Choroid plexus epithelial cell (primary cell): Measurements from ENCODE around the gene CTF1.

Experiments used
- DNase-seq: peaks from one replicate; pipeline ENCODE4 v3.0.0-alpha.2; 2010; ENCODE audit warnings: low read depth
- H3K4me3 ChIP-seq: 2 replicates; pipeline ENCODE4 v1.5.1; 2011; ENCODE audit warnings: low read depth, mild to moderate bottlenecking, control low read depth, low read length, moderate library complexity
- TF ChIP-seq, protein P1 (sequence below): conservative IDR thresholded peaks from 2 replicates; pipeline ENCODE4 v1.5.1; 2011; ENCODE audit warnings: low read depth, mild to moderate bottlenecking, control low read depth, inconsistent platforms, low read length, moderate library complexity

Gene CTF1

DNA sequence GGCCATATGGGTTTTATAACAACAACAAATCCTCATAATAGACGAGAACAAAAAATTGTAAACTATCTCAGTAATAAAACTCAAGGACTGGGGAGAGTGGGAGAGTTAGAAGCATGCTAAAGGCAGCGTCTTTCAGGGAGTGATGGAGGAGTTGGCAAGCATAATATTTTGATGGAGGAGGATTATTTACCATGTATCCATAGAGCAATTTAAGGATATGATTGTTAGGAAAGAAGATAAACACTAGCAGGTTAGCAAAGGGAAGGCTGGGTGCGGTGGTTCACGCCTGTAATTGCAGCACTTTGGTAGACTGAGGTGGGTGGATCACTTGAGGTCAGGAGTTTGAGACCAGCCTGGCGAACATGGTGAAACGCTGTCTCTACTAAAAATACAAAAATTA, 30.4 kb upstream of the CTF1 start:
- TF ChIP-seq, protein P1, sequence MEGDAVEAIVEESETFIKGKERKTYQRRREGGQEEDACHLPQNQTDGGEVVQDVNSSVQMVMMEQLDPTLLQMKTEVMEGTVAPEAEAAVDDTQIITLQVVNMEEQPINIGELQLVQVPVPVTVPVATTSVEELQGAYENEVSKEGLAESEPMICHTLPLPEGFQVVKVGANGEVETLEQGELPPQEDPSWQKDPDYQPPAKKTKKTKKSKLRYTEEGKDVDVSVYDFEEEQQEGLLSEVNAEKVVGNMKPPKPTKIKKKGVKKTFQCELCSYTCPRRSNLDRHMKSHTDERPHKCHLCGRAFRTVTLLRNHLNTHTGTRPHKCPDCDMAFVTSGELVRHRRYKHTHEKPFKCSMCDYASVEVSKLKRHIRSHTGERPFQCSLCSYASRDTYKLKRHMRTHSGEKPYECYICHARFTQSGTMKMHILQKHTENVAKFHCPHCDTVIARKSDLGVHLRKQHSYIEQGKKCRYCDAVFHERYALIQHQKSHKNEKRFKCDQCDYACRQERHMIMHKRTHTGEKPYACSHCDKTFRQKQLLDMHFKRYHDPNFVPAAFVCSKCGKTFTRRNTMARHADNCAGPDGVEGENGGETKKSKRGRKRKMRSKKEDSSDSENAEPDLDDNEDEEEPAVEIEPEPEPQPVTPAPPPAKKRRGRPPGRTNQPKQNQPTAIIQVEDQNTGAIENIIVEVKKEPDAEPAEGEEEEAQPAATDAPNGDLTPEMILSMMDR: no peak
- H3K4me3 ChIP-seq: no peak overlapping the region

GRCh38 chr16:30867747-30868146, 28.7 kb upstream of the CTF1 start:
- TF ChIP-seq, protein P1: peak; percentile 61
- H3K4me3 ChIP-seq: no peak overlapping the region
- peak; percentile 56 for DNase-seq

More for the DNA sequence above, 30.4 kb upstream of the CTF1 start:
- DNase-seq: no peak

DNA sequence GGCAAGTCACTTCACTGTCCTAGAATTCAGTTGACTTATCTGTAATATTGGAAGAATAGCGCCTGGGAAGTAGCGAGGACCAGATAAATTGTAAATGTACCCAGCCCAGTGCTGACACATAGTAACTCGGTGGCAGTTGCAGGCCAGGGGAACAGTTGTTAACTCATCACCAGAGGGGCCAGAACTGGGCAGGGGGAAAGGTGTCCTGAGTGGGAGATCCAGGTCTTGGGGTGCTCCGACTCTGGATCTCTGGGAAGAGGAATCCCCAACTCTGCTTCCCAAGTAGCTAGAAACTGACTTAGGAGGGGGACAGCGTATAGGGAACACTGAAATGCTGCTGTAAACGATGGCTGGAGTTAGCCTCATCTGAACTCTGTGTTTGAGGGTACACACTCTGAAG, 25.5 kb upstream of the CTF1 start:
- no peak for DNase-seq
- H3K4me3 ChIP-seq: no peak overlapping the region
- TF ChIP-seq, protein P1: no peak

- peak overlapping the region; percentile 88 for H3K4me3 ChIP-seq
- TF ChIP-seq, protein P1: no peak
- no peak for DNase-seq
Measured at GRCh38 chr16:30874244-30874820, 22.1 kb upstream of the CTF1 start.

- DNase-seq: peak; percentile 91
- TF ChIP-seq, protein P1: no peak
- peak overlapping the region; percentile 88 for H3K4me3 ChIP-seq
Measured at GRCh38 chr16:30874821-30875717, 21.3 kb upstream of the CTF1 start.

DNA sequence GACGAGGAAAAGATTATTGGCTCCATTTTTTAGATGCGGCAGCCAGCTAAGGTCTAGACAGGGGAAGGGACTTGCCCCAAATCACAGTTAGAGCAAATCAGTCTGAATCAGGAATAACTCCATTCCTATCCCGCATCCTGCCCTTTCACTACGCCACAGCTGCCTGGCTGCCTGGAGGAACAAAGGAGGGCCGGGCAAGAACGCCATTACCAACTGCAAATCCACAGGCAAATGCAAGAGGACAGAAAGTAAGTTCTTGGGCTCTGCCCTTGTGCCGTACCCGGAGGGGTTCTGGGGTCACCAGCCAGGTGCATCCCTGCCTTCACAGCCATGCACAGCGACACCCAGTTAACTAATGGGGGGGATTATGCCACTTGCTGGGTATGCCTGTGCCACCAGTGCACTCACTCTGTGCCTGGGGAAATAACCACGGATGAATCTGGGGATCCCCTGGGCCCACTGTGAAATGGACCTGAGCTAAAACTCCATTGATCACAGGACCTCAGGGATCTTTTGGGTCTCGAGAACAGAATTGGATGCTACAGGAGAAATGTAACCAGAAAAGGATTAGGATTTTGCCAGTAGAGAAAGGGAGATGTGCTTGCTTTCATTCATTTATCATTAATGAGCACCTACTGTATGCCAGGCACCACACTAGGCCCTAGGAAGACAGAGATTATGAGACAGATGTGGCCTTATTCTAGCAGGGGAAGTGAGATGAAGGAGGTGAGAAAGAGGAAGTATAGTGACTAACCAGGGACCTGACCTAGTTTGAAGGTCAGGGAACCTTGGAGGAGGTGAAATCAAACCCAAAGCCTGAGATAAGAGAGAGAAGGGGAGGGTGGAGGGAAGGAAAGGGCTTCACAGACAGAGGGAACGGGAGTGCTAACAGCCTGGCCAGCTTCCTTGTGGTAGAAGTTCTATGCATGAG, 20.3 kb upstream of the CTF1 start:
- peak; percentile 25 for DNase-seq
- peak overlapping the region; percentile 88 for H3K4me3 ChIP-seq
- TF ChIP-seq, protein P1: no peak
